GM12864 (cell line): Measurements from ENCODE around the gene CTDSPL.

Source experiments
- DNase-seq: peaks from one replicate; pipeline ENCODE4 v3.0.0-alpha.2; 2011; ENCODE audit warnings: low read depth
- H3K4me3 ChIP-seq: 2 replicates; pipeline ENCODE4 v1.5.1; 2011; ENCODE audit warnings: mild to moderate bottlenecking, low read depth, low read length, control low read depth
- TF ChIP-seq, protein P1 (sequence below): IDR thresholded peaks from 2 replicates; pipeline ENCODE4 v1.5.1; 2011; ENCODE audit warnings: low read depth, mild to moderate bottlenecking, moderate library complexity, low read length, control low read depth, inconsistent platforms; ENCODE audit errors: missing control alignments

The CTDSPL gene

DNA sequence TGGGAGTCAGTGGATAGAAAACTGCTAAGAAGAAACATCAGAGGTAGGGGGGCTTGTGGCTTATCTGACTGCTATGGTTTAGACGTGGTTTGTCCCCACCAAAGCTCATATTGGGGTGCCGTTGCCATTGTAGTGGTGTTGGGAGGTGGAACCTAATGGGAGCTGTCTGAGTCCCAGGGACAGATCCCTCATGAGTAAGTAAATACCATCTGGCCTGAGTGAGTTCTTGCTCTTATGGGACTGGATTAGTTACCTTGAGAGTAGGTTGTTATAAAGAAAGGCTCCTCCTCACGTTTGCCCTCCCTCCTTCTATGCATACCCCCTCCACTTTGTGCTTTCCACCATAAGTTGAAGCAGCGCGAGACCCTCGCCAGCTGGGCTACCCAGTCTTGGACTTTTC, 75.5 kb downstream of the CTDSPL start:
- TF ChIP-seq, protein P1, sequence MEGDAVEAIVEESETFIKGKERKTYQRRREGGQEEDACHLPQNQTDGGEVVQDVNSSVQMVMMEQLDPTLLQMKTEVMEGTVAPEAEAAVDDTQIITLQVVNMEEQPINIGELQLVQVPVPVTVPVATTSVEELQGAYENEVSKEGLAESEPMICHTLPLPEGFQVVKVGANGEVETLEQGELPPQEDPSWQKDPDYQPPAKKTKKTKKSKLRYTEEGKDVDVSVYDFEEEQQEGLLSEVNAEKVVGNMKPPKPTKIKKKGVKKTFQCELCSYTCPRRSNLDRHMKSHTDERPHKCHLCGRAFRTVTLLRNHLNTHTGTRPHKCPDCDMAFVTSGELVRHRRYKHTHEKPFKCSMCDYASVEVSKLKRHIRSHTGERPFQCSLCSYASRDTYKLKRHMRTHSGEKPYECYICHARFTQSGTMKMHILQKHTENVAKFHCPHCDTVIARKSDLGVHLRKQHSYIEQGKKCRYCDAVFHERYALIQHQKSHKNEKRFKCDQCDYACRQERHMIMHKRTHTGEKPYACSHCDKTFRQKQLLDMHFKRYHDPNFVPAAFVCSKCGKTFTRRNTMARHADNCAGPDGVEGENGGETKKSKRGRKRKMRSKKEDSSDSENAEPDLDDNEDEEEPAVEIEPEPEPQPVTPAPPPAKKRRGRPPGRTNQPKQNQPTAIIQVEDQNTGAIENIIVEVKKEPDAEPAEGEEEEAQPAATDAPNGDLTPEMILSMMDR, result no peak
- H3K4me3 ChIP-seq, result no peak overlapping the region
- DNase-seq, result no peak

DNA sequence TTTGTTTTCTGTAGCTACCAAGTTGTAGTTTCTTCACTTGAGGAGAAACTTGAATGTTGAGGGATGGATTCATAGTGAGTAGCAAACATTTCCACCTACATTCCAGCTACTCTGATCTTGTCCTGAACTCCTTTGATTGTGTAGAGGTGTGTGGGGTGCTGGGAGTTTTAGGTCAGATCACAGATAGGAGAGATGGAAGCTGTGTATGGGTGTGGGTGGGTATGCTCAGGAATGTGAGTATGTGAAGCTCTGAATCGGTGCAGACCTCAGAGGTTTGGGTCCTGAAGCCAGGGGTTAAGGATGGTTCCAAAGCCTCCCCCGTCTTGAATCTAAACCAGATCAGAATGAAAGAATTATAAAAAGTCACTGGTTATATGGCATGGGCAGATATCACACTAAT, 76.3 kb downstream of the CTDSPL start:
- H3K4me3 ChIP-seq, result no peak overlapping the region
- TF ChIP-seq, protein P1, result no peak
- no peak for DNase-seq

DNA sequence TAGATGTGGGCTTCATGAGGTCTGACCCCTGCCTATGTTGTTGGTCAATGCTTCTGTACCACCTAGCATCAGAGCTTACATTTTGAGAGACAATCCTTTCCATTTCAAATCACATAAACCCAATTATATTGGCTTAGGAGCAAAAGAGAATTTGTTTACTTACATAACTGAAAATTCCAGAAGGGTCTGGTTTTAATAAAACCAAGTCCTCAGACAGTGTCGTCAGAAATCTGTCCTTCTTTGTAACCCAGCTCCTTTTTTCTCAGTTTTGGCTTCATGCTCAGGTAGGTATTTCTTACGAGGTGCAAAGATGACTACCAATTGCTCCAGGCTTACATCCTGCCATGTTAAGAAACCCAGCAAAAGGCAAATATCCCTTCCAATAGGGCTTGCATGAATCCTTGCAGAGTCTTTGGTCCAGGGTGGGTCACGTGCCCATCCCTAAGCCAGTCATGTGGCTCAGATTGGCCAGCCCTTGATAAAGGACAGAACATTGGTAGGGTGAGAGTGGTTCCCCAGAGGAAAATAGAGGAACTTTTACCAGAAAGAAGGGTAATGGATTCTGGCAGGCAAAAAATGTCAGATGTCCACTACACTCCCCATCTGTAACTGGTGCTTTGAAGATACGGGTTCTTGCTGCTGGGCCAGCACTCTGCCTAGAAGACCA, 78.7 kb downstream of the CTDSPL start:
- DNase-seq, result no peak
- no peak overlapping the region for H3K4me3 ChIP-seq

DNA sequence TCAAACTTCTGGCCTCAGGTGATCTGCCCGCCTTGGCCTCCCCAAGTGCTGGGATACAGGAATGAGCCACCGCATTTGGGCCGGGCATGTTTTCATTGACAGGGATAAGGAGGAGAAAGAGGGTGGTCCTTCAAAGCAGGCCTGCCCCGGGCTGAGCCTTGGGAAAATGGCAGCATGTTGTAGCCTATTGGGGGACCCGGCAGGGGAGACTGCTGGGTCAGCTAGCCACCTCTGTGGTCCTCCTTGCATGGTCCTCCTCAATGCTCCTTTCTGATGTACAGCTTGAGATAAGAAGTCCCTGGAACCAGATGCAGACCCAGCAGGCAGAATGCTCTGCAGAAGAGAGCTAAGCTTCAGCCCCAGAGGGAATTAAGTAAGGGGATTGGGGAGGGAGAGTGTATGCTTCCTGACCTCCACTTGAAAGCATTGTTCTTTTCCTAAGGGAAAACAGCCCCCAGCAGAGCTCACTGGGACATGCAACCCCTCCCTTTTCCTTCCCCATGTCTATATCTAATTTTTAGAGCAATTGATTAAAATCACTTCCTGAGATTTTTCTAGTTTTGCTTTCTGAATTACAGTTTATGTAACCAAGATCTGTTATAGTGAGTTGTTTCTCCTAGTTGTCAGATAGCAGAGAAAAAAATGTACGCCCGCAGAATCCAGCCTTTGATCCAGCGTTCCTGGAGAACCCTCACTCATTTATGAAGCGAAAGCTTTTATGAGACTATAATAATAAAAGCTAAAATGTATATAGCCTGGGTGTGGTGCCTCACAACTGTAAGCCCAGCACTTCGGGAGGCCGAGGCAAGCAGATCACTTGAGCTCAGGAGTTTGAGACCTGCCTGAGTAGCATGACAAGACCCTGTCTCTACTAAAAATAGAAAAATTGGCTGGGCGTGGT, 80.2 kb downstream of the CTDSPL start:
- H3K4me3 ChIP-seq, result no peak overlapping the region
- DNase-seq, result no peak
- TF ChIP-seq, protein P1, result no peak

More for the DNA sequence above, 78.7 kb downstream of the CTDSPL start:
- TF ChIP-seq, protein P1, result no peak

DNA sequence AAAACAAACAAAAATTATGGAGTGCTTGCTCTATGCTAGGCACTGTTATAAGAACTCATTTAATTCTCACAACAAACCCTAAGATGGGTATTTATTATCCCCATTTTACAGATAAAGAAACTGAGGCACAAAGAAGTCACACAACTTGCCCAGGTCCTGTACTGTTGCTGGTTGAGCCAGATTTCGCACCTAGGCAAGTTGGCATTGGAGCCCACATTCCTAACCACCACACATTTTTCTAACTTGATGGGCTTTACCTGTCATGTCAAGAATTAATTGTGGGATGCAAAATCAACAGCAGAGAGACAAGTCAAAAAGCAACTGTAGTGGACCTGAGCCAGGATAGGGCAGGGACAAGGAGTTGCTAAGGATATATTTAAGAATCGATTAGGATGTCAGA, 81.0 kb downstream of the CTDSPL start:
- TF ChIP-seq, protein P1, result no peak
- DNase-seq, result no peak
- no peak overlapping the region for H3K4me3 ChIP-seq

DNA sequence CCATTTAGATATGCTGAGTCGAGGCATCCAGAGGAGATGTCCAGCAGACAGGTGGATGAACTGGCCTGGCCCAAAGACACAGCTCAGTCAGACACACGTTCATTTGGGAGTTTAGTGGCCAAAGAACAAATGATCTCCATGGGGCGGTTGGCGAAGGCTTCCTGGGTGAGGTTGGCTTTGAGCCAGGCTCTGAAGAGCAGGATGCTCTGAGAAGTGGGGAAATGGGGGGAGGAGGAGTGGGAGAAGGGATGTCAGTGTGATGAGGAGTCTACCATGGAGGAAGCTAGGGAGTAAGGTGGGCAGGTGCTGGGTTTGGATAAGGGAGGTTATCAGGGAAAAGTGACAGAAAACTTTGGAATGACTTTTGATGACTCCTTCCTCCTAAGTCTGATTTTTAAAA, 81.4 kb downstream of the CTDSPL start:
- TF ChIP-seq, protein P1, result no peak

More for the DNA sequence above, 81.4 kb downstream of the CTDSPL start:
- DNase-seq, result no peak
- no peak overlapping the region for H3K4me3 ChIP-seq
